Right atrium auricular region (tissue), 2 donors: ENCODE results near the gene RPA3. TPM values are rescaled to one million over a fixed set of nuclear protein-coding genes. Genes with fewer than 3 reads are reported as not detected.

ENCODE experiments used
- total RNA-seq, 2 donors: library from RNA; depleted of rRNA; stranded (reverse); fragments of >200 nt; gene quantifications; one replicate each; pipeline ENCODE4 v1.1.0, GENCODE V29; 2016

Gene RPA3
- total RNA-seq, 2 donors from 2014 or later = 15.6 to 18.0 TPM

Other genes with a start within 250 kb of the RPA3 start
- 1 to 10 TPM; 1.5 to 2.3 TPM for gene COL28A1, start 182.7 kb downstream of the RPA3 start, total RNA-seq
- 10 to 100 TPM; 19.7 to 21.8 TPM for gene MIOS, start 151.7 kb downstream of the RPA3 start, total RNA-seq
- gene UMAD1, start 77.9 kb downstream of the RPA3 start, total RNA-seq = 10 to 100 TPM in 1 of 2 donors, 1 to 10 TPM in 1; 9.2 to 17.7 TPM